C4-2B (cell line): ENCODE data around the gene ADAMTSL1.

ENCODE experiments used
- CTCF ChIP-seq: fragments of 450-650 bp; conservative IDR thresholded peaks from 2 replicates; pipeline ENCODE4 v1.5.1; 2017; ENCODE audit warnings: mild to moderate bottlenecking
- ZFX ChIP-seq: fragments of 450-650 bp; IDR thresholded peaks from 2 replicates; pipeline ENCODE4 v1.6.1; 2017

GRCh38 chr9:18821788-18822187 is 347.8 kb downstream of the ADAMTSL1 start:
- TF ChIP-seq CTCF: no peak
- TF ChIP-seq ZFX: no peak
